Effector CD4-positive, alpha-beta T cell (primary cell): ENCODE data around the gene BICDL2. TPM values are rescaled to one million over a fixed set of nuclear protein-coding genes. Genes with fewer than 3 reads are reported as not detected.
"Not testable (repeated sequence)": the region's sequence is repeated elsewhere in the genome, so short reads cannot be mapped to it uniquely, and the experiment has no call there.

Experiments
- DNase-seq: peaks from one replicate; pipeline ENCODE4 v3.0.0-alpha.2; 2020
- total RNA-seq: gene quantifications from one replicate; lab custom pipeline; 2026; lab: John Stamatoyannopoulos, UW

The BICDL2 gene, protein sequence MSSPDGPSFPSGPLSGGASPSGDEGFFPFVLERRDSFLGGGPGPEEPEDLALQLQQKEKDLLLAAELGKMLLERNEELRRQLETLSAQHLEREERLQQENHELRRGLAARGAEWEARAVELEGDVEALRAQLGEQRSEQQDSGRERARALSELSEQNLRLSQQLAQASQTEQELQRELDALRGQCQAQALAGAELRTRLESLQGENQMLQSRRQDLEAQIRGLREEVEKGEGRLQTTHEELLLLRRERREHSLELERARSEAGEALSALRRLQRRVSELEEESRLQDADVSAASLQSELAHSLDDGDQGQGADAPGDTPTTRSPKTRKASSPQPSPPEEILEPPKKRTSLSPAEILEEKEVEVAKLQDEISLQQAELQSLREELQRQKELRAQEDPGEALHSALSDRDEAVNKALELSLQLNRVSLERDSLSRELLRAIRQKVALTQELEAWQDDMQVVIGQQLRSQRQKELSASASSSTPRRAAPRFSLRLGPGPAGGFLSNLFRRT
- not detected for total RNA-seq

DNA sequence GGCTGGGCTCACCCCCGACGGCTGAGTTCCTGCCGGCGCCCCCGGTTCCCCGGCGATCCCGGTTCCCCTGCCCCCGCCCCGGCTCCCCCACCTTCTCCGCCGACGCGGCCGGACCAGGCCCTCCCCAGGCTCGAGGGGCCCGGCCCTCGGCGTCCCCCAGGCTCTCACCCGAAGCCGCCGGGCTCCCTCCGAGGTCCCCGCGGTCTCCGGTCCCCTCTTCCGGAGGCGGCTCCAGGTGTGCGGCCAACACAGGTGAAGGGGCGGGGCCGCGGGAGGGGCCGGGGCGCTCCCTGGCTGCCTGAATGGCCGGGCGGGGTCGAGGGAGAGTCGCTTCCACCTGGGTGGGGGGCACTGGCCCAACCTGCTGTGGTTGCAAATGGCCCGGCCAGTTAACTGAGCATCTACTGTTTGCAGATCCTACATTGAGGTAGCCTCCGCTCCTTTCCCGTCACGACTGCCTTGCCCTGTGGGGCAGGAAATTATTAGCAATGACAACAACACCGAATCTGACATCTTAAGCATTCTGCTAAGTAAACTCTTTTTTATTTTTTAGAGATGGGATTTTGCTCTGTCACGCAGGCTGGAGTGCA is at the start of gene BICDL2:
TSS of gene BICDL2 (minus strand) at position 219 of the 590 bp plus-strand sequence. CDS start 1,448 bp downstream, outside the sequence.
- no peak for DNase-seq

DNA sequence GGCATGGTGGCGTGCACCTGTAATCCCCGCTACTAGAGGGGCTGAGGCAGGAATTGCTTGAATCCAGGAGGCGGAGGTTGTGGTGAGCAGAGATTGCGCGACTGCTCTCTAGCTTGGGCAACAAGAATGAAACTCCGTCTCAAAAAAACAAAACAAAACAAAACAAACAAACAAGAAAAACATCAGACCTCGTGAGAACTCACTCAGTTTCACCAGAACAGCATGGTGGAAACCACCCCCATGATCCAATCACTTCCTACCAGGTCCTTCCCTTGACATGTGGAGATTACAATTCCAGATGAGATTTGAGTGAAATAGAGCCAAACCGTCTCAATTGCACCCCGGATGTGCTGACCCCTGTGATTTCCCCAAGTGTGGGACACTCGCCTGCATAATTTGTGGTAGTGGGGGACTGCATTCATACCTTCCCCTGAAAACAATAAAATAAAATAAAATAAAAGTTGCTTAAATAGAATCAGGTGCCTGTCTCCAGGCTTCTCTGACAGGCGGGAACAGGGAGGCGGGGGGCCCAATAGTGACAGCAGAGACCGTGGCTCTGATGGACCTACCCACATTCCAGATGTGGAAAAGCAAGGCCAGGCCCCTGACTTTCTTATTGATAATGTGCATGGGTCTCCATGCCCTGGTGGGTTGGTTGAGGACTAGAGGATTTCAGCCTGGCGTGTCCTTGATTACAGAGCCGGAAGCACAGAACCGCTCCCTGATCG is 49.3 kb upstream of the BICDL2 start:
- DNase-seq = no peak

DNA sequence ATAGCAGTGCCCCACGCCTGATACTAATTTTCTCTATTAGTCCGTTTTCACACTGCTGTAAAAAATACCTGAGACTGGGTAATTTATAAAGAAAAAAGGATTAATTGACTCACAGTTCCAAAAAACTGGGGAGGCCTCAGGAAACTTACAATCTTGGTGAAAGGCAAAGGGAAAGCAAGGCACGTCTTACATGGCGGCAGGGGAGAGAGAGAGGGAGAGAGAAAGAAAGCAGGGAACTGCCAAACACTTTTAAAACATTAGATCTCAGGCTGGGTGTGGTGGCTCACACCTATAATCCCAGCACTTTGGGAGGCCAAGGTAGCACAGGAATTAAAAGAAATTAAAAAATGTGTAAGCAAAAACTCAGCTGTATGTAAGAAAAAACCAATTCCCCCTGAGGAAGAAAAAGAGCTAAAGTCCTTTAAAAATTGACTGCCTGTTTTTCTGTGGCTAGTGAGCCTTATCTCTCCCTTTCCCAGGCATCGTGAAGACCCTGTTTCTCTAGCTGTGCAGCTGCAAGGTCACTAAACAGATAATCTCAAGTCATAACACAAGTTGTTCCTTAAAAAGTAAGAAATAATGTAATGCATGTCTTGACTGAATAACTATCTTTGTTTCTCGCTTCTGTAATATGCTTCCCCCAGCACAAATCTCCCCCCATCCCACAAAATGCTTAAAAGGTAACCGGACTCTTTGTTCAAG is 48.4 kb upstream of the BICDL2 start:
- no peak for DNase-seq

DNA sequence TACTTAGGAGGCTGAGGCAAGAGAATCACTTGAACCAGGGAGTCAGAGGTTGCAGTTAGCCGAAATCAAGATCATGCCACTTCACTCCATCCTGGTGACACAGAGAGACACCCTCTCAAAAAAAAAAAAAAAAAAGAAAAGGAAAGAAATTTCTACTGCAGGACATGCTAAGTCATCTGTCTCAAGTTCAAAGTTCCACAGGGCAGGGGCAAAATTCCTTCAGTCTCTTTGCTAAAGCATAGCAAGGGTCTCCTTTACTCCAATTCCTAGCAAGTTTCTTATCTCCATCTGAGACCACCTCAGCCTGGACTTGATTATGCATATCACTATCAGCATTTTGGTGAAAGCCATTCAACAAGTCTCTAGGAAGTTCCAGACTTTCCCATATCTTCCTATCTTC is 47.7 kb upstream of the BICDL2 start:
- no peak for DNase-seq

DNA sequence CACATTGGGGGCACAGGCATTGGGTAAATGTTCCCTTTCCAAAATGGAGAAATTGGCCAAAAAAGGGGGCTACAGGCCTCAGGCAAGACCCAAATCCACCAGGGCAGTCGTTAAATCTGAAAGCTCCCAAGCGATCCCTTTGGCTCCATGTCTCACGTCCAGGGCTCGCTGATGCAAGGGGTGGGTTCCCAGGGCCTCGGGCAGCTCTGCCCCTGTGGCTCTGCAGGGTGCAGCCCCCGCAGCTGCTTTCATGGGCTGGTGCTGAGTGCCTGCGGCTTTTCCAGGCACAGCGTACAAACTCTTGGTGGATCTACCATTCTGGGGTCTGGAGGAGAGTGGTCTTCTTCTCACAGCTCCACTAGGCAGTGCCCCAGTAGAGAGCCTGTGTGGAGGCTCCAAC is 46.7 kb upstream of the BICDL2 start:
- DNase-seq = not testable (repeated sequence)

DNA sequence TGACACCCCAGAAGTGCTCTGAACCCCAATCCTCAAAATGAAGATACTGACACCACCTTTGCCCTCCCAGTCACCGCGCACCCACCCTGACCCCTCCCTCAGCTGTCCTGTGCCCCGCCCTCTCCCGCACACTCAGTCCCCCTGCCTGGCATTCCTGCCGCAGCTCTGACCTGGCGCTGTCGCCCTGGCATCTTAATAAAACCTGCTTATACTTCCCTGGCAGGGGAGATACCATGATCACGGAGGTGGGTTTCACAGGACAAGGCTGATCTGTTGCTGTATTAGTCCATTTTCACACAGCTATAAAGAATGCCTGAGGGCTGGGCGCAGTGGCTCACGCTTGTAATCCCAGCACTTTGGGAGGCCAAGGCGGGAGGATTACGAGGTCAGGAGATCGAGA is 45.2 kb upstream of the BICDL2 start:
- DNase-seq = not testable (repeated sequence)

DNA sequence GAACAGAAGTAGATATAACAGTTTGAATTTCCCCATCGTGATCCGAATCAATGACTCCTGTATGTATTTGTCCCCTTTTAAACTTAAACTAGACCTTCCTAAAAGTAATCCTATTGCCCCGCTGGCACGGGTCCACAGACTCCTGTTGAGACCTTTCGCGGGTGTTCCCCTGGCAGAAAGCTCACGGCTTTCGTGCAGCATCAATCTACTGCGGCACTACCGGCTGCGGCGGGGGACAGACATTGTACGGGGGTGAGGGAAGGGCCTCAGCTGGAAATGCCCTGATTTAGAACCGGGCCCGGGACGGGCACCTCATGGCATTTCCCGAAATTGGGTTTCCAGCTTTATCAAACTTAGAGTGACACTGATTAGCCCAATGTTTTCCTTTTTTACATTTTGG is 43.3 kb upstream of the BICDL2 start:
- no peak for DNase-seq

DNA sequence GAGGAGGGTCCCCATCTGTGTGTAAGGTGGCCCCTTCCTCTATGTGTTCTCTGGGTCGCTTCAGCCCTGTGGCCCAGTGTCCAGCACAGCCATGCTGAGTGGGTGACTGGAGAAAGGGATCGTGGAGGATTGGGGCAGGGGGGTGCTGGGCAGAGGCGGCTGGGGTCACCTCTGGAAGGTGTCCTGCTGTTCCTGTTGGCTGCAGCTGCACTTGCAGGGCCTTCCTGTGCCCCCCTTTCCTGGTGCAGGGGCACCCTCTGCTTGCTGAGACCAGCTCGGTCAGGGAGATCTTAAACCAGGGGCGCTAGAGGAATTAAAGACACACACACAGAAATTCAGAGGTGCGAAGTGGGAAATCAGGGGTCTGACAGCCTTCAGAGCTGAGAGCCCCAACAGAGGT is 39.8 kb upstream of the BICDL2 start:
- DNase-seq = no peak

DNA sequence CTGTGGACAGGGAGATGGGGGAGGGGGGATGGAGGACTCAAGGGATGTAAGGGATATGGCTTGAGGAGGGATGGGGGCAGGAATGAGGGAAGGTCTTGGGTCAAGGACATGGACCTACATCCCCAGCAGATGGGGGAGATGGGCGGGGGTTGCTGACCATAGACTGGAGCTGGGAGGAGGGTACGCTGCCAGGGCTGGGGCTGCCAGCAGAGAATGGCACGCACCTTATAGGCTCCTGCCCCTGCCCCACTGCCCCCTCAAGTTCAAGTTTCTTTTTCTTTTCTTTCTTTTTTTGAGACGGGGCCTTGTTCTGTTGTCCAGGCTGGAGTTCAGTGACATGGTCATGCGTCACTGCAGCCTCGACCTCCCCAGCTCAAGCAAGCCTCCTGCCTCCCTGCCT is 39.2 kb upstream of the BICDL2 start:
- DNase-seq = not testable (repeated sequence)

DNA sequence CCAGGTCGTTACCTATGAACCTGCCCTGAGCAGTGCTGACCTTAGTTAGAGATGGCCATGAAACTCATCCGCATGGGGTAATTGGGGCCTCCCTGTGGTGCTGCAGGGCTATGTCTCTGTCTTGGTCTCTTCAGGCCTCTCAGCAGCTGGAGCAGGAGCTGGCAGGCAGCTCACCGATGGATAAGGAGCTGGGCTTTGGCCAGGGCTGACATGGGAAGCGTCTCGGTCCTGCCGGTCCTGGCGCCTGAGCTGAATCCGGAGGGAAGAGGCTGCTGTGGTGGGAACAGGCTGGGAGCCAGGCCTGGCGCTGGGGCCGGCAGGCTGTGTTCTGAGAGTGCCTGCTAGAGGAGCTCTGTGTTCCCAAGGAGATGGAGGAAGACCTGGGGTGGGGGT is 38.8 kb upstream of the BICDL2 start:
- no peak for DNase-seq

DNA sequence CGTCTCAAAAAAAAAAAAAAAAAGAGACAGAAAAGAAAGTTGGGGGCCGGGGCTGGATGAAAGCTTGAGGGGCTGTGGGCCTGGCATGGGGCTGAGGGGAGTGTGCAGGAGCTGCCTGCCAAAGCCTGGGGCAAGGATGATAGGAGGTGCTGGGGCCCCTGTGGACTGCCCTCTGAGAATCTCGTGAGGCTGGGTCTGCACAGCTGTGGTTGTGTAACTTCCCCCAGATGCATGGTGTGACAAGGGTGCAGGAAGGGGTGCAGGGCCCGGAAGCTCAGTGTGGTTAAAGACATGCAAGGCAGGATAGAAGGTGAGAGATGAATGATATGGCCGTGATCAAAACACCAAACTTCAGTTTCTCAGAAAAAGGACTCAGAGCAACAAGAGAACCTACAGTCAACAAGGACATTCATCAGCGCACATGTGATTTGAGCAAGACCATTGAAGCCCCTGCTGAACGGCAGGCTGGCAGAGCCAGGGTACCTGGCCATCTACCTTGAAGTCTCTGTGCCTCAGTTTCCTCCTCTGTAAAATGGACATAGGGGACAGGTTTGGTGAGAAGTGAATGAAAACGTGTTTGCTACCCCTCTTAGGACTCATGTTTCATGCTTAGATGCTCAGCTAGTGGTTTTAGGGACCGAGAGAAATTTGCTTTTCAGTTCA is 38.2 kb upstream of the BICDL2 start:
- peak; percentile 72 for DNase-seq

DNA sequence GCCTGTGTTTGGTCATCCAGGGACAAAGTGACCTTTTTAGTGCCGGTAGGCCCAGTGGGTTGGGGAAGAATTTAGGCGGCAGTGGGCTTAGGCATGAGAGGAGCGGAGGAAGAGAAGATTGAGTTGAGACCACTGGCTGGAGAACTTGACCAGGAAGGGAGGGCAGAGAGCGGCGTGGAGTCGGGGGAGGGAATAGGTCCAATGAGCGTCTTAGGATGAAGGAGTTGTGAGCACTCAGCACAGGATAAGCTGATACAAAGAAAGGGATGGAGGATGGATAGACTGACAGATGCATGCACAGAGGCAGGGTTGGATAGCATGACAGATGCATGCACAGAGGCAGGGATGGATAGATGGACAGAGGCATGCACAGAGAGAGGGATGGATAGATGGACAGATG is 36.7 kb upstream of the BICDL2 start:
- DNase-seq = no peak

DNA sequence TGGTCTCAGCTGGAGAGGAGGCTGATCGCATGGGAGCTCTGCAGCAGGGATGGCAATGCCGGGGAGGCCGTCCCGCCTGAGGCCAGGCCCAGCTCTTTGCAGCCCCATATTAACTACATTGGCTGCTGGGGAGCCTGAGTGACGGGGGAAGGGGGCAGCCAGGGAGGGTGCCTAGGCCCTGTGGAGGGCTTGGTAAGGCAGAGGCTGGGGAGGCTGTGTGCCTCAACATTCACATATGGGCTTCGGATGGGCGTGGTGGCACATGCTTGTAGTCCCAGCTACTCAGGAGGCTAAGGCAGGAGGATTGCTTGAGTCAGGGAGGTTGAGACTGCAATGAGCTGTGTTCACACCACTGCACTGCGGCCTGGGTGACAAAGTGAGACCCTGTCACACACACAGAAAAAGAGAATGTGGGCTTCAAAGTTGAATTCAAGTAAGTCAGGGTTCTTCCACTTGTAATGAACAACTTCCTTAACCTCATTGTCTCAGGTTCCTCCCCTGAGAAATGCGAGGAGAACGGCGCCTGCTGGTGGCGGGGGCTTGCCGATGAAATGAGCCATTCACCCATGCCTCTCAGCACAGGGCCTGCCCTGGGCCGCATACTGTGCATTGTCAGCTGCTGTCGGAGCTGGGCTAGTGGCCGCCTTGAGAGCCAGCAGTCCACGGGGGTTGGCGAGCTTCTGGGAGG is 36.0 kb upstream of the BICDL2 start:
- DNase-seq = not testable (repeated sequence)

DNA sequence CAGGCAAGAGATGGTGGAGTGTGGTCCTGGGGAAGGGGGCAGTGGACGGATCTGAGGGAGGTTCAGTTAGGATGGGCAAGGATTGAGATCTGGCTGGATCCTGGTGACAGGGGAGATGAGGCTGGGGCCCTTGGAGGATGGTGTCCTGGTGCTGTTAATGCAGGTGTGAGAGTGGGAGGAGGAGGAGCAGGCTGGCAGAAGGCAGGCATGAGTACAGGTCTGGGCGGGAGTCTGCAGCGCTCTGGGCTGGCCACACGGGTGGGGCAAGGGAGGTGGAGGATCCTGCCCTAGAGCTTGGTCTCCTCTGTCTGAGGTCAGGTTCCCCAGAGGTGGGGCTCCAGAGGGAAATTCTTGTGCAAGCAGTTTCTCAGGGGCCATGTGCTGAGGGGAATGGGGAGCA is 35.4 kb upstream of the BICDL2 start:
- not testable (repeated sequence) for DNase-seq

DNA sequence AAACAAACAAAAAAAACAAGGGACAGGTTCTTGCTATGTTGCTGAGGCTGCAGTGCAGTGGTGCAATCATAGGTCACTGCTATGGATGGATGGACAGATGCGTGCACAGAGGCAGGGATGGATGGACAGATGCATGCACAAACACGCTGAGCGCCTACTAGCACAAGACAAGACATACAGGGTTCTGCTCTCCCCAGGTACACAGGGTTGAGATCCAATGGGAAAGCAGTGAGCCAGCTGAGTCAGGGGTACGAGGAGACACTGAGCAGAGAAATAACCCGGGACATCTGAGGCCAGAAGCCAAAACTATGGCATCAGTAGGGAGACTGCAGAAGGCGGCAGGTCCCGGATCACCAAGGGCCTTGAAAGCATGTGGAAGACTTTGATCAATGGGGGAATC is 34.9 kb upstream of the BICDL2 start:
- DNase-seq = no peak

DNA sequence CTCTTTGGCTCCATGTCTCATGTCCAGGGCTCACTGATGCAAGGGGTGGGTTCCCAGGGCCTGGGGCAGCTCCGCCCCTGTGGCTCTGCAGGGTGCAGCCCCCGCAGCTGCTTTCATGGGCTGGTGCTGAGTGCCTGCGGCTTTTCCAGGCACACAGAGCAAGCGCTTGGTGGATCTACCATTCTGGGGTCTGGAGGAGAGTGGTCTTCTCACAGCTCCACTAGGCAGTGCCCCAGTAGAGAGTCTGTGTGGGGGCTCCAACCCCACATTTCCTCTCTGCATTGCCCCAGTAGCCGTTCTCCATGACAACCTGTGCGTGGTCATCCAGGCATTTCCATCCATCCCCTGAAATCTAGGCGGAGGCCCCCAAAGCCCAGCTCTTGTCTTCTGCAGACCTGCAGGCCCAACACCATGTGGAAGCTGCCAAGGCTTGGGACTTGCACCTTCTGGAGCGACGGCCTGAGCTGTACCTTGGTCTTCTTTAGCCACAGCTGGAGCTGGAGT is 33.9 kb upstream of the BICDL2 start:
- no peak for DNase-seq

DNA sequence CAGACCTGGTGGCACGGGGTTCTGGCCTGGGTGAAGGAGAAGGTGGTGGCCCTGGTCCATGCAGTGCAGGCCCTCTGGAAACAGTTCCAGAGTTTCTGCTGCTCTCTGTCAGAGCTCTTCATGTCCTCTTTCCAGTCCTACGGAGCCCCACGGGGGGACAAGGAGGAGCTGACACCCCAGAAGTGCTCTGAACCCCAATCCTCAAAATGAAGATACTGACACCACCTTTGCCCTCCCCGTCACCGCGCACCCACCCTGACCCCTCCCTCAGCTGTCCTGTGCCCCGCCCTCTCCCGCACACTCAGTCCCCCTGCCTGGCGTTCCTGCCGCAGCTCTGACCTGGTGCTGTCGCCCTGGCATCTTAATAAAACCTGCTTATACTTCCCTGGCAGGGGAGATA is 32.4 kb upstream of the BICDL2 start:
- DNase-seq = not testable (repeated sequence)

DNA sequence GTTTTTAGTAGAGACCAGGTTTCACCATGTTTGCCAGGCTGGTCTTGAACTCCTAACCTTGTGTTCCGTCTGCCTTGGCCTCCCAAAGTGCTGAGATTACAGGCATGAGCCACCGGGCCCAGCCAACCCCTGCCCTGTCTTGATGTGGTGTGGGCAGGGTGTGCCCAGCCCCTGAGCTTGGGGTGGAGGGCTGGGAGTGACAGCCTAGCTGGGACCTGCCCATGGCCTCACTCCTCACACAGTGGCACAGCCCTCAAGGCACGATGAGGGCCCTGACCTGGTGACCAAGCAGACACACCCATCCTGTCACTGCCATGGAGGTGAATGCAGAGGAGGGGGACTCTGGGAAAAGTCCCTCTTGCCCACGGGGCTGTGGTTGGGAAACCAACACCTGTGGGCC is 31.7 kb upstream of the BICDL2 start:
- DNase-seq = no peak

DNA sequence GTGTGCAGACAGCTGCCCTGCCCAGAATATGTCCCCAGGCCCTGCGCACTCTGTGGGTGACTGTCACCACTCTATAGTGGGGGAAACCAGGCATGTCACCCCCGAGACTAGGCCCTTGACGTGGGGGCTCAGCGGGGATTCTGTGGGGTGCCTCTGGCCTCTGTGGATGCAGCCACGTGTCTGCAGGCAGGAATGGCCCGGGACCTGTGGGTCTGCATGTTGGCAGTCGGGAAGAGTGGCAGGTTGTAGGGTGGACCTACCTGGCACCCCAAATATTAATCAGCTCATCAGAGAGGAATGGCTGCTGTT is 29.6 kb upstream of the BICDL2 start:
- no peak for DNase-seq

DNA sequence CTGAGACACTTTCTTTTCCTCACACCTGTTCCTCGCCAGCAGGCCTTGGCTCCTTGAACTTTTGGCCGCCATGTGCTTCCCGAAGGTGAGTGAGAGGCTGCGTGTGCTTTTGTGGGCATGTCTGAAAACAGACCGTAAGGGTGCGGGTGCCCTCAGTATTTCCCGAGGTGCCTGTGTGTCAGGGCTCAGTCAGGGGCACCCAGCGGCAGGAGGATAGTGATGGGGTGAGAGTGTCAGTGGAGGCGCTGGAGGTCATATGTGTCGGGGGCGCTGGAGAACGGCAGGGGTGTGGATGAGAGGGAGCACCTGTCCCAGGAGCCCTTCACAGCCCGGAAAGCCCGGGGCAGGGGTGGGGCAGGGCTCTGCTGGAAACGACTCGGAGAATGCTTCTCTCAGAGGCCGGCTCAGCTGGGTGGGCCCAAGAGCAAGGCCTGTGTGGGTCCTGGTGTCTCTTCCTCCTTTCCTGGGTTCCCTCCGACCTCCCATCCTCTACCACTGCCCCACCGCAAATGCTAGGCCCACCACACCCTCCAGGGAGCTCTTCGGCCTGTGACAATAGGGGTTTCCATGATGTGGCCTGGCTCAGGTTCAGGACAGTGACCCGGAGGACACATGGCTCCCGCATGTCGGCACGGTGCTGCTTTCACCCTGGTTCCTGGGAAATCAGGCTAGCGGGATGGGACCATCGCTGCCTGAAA is 29.1 kb upstream of the BICDL2 start:
- no peak for DNase-seq
